GM12891 (cell line): ENCODE measurements around the gene FAM13B.
A peak's percentile ranks its signal among the peaks of the same experiment; 100 is the strongest.

Source experiments
- DNase-seq: peaks from one replicate; pipeline ENCODE4 v3.0.0; 2011; ENCODE audit warnings: low spot score; ENCODE audit not compliant: insufficient read length
- FAIRE-seq: peaks from 2 replicates; lab custom pipeline; 2011; peaks lifted over from hg19 to GRCh38; lab: Jason Lieb, UNC
- PAX5 ChIP-seq: IDR thresholded peaks from 2 replicates; pipeline ENCODE4 v1.6.1; 2011; ENCODE audit warnings: low read length, moderate library complexity, mild to moderate bottlenecking; ENCODE audit not compliant: insufficient read depth, severe bottlenecking
- POLR2A ChIP-seq: IDR thresholded peaks from 2 replicates; pipeline ENCODE4 v1.6.1; 2011; ENCODE audit warnings: low read depth, low read length, control low read depth
- POLR2AphosphoS5 ChIP-seq: IDR thresholded peaks from 2 replicates; pipeline ENCODE4 v1.6.1; 2011; ENCODE audit warnings: low read depth, low read length, control low read depth
- POU2F2 ChIP-seq: IDR thresholded peaks from 2 replicates; pipeline ENCODE4 v1.6.1; 2011; ENCODE audit warnings: low read depth, mild to moderate bottlenecking, control low read depth, low read length, moderate library complexity
- SPI1 ChIP-seq: IDR thresholded peaks from 2 replicates; pipeline ENCODE4 v1.6.1; 2011; ENCODE audit warnings: low read depth, low read length, control low read depth
- TAF1 ChIP-seq: IDR thresholded peaks from 2 replicates; pipeline ENCODE4 v1.6.1; 2011; ENCODE audit warnings: low read depth, low read length, control low read depth

Gene FAM13B

DNA sequence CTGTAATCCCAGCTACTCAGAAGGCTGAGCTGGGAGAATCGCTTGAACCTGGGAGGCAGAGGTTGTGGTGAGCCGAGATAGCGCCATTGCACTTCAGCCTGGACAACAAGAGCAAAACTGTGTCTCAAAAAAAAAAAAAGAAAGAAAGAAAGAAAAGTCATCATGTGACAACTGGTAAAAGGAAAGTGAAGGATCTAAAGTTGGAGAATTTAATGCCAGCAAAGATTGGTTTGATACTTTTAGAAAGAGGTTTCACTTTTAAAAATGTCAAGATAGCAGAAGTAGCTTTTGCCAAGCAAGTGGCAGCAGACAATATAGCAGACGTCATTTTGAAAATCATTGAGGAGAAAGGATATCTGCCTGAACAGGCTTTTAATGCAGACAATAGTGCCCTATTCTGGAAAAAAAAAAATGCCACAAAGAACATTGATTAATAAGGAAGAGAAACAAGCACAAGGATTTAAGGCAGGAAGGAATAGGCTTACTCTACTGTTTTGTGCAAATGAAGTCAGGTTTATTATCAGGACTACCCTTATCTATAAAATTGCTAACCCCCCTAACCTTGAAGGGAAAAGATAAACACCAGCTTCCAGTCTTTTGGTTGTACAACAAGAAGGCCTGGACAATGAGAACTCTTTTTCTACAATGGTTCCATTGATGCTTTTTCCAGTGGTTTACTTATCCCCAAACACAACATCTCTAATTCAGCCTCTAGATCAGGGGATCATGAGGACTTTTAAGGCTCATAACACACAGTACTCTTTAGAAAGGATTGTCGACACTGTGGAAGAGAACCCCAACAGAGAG, 131.7 kb downstream of the FAM13B start:
- DNase-seq (no peak), FAIRE-seq (no peak)
- no peak for TF ChIP-seq SPI1
- TF ChIP-seq POU2F2 = no peak
- no peak for TF ChIP-seq POLR2A
- TF ChIP-seq TAF1 = no peak
- TF ChIP-seq POLR2AphosphoS5 = no peak
- no peak for TF ChIP-seq PAX5

DNA sequence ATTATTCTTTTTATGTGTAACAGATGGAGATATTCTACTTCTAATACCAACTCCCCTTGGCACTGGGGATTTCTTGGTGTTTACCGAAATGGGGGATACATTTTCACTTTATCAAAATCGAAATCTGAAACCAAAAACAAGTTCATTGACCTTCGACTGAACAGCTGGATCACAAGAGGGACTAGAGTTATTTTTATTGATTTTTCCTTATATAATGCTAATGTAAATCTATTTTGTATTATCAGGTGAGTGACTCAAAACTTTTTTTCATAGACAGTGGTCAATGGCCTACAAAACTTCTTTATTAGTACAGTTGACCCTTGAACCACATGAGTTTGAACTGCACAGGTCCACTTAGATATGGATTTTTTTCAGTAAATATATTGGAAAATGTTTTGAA, 133.4 kb downstream of the FAM13B start:
- TF ChIP-seq SPI1 (no peak), POLR2AphosphoS5 (no peak), POU2F2 (no peak), TAF1 (no peak), PAX5 (no peak), POLR2A (no peak)
- DNase-seq (no peak), FAIRE-seq (no peak)

GRCh38 chr5:137896560-137896959, 136.3 kb downstream of the FAM13B start:
- FAIRE-seq (no peak), DNase-seq (no peak)
- TF ChIP-seq POU2F2 = no peak
- no peak for TF ChIP-seq POLR2A
- TF ChIP-seq PAX5 = no peak

DNA sequence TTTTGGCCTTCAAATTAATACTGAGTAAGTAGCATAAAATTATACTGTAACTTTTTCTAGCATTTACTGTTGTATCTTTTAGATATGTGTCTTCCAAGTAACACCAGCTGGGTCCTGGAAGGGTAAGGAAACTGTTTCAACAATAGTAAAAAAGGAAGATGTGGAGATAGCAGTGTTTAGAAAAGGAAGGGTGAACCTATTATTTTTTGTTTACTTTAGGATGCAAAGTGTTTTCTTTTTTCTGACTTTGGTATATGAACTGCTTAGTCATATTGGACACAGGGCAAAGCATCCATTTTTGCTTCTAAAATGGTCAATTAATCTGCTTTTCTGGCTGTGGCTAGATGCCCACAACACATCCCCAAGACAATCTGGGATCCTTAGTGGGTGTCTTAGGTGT, 138.3 kb downstream of the FAM13B start:
- no peak for TF ChIP-seq POLR2A
- no peak for TF ChIP-seq POU2F2
- TF ChIP-seq TAF1 = no peak
- TF ChIP-seq PAX5 = no peak
- no peak for FAIRE-seq
- no peak for DNase-seq

GRCh38 chr5:137891849-137892248, 141.0 kb downstream of the FAM13B start:
- no peak for TF ChIP-seq POLR2AphosphoS5
- no peak for TF ChIP-seq PAX5
- no peak for TF ChIP-seq SPI1
- TF ChIP-seq TAF1 = no peak
- no peak for TF ChIP-seq POLR2A
- no peak for TF ChIP-seq POU2F2
- DNase-seq = no peak
- FAIRE-seq = peak; percentile 23

DNA sequence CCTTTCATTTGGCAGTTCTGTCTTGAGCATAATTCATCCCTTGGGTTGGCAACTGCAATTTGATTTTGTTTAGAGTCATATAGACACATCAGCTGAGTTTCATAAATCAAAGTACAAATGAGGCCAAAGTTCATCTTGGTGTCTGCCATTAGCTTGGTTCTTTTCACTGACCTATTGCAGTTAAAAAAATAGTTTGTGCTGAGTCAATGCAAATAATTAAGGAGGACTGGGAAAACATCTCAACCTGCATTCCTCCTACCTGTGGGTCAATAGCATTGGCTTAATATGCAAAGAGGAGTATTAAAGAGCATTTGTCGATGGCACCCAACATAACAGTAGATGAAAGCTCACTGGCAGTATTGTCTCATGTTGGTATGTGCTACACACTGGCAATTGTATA, 142.0 kb downstream of the FAM13B start:
- peak; percentile 71 for FAIRE-seq
- DNase-seq = no peak
- TF ChIP-seq POLR2A = no peak
- no peak for TF ChIP-seq POU2F2
- TF ChIP-seq SPI1 = no peak
- no peak for TF ChIP-seq POLR2AphosphoS5
- no peak for TF ChIP-seq TAF1
- TF ChIP-seq PAX5 = no peak

- peak; percentile 61 for DNase-seq
- FAIRE-seq = peak; percentile 100
- TF ChIP-seq POLR2AphosphoS5 (peak; percentile 92), SPI1 (no peak), PAX5 (no peak), TAF1 (peak; percentile 77), POLR2A (peak; percentile 96), POU2F2 (peak; percentile 58)
Observed at GRCh38 chr5:137888863-137889759, 143.8 kb downstream of the FAM13B start, which contains the start of gene PKD2L2. Gene PKD2L2, plus strand, starts transcription at chr5:137889457. Its CDS starts 35 bp downstream, at chr5:137889492.

GRCh38 chr5:137888466-137888862, 144.4 kb downstream of the FAM13B start:
- DNase-seq (no peak), FAIRE-seq (no peak)
- TF ChIP-seq TAF1 (no peak), POLR2AphosphoS5 (no peak), SPI1 (no peak), POLR2A (no peak), POU2F2 (no peak), PAX5 (no peak)
